SK-N-SH treated with all-trans-retinoic acid at 6 μM for 48 hours (cell line): ENCODE data around the gene WDR20.

Experiments
- ATAC-seq: fragments of 200-7000 bp; cut with Tn5 transposase; 3 replicates; pipeline ENCODE4 v1.9.1; 2020; ENCODE audit warnings: mild to moderate bottlenecking, moderate library complexity
- ARNTL ChIP-seq: fragments of 450-650 bp; formaldehyde crosslinking; IDR thresholded peaks from 2 replicates; pipeline ENCODE4 v1.5.0; 2020; ENCODE audit warnings: low read depth, mild to moderate bottlenecking, moderate library complexity, borderline replicate concordance
- BACH2 ChIP-seq: fragments of 250-450 bp; sonication (Bioruptor Pico); IDR thresholded peaks from 2 replicates; pipeline ENCODE4 v1.9.0; 2021; ENCODE audit warnings: mild to moderate bottlenecking, borderline replicate concordance
- CREB5 ChIP-seq: fragments of 250-450 bp; sonication (Bioruptor Pico); IDR thresholded peaks from 2 replicates; pipeline ENCODE4 v1.5.1; 2020; ENCODE audit warnings: low read depth, mild to moderate bottlenecking, moderate library complexity
- CSDC2 ChIP-seq: fragments of 250-450 bp; sonication (Bioruptor Pico); IDR thresholded peaks from 2 replicates; pipeline ENCODE4 v1.5.0; 2020; ENCODE audit warnings: mild to moderate bottlenecking, moderate library complexity
- CSRNP3 ChIP-seq: fragments of 250-450 bp; sonication (Bioruptor Pico); IDR thresholded peaks from 2 replicates; pipeline ENCODE4 v1.5.1; 2021; ENCODE audit warnings: mild to moderate bottlenecking, moderate library complexity
- ESRRG ChIP-seq: fragments of 250-450 bp; sonication (Bioruptor Pico); IDR thresholded peaks from 2 replicates; pipeline ENCODE4 v1.6.1; 2021; ENCODE audit warnings: mild to moderate bottlenecking
- GLIS3 ChIP-seq: fragments of 250-450 bp; sonication (Bioruptor Pico); IDR thresholded peaks from 2 replicates; pipeline ENCODE4 v1.5.0; 2020; ENCODE audit warnings: mild to moderate bottlenecking, moderate library complexity
- ISL1 ChIP-seq: fragments of 250-450 bp; sonication (Bioruptor Pico); IDR thresholded peaks from 2 replicates; pipeline ENCODE4 v2.1.2; 2022; ENCODE audit warnings: mild to moderate bottlenecking, moderate library complexity
- PATZ1 ChIP-seq: fragments of 250-450 bp; sonication (Bioruptor Pico); IDR thresholded peaks from 2 replicates; pipeline ENCODE4 v1.8.0; 2020; ENCODE audit warnings: mild to moderate bottlenecking, moderate library complexity, borderline replicate concordance
- POU6F1 ChIP-seq: fragments of 250-450 bp; sonication (Bioruptor Pico); IDR thresholded peaks from 2 replicates; pipeline ENCODE4 v1.8.0; 2021; ENCODE audit warnings: low read depth, mild to moderate bottlenecking, moderate library complexity, borderline replicate concordance
- PPARA ChIP-seq: fragments of 250-450 bp; sonication (Bioruptor Pico); IDR thresholded peaks from 2 replicates; pipeline ENCODE4 v1.5.0; 2020; ENCODE audit warnings: mild to moderate bottlenecking, borderline replicate concordance
- RARB ChIP-seq: fragments of 250-450 bp; sonication (Bioruptor Pico); IDR thresholded peaks from 2 replicates; pipeline ENCODE4 v1.8.0; 2021; ENCODE audit warnings: mild to moderate bottlenecking, moderate library complexity
- SNAI2 ChIP-seq: fragments of 250-450 bp; sonication (Bioruptor Pico); IDR thresholded peaks from 2 replicates; pipeline ENCODE4 v1.5.0; 2020; ENCODE audit warnings: mild to moderate bottlenecking, moderate library complexity
- TCF4 ChIP-seq: fragments of 250-450 bp; sonication (Bioruptor Pico); IDR thresholded peaks from 2 replicates; pipeline ENCODE4 v1.8.0; 2021; ENCODE audit warnings: mild to moderate bottlenecking, moderate library complexity, borderline replicate concordance
- TOX ChIP-seq: fragments of 250-450 bp; sonication (Bioruptor Pico); IDR thresholded peaks from 2 replicates; pipeline ENCODE4 v1.8.0; 2021; ENCODE audit warnings: mild to moderate bottlenecking, moderate library complexity, borderline replicate concordance
- TSHZ2 ChIP-seq: fragments of 250-450 bp; sonication (Bioruptor Pico); IDR thresholded peaks from 2 replicates; pipeline ENCODE4 v1.5.0; 2020; ENCODE audit warnings: mild to moderate bottlenecking, moderate library complexity
- ZC3H10 ChIP-seq: fragments of 250-450 bp; sonication (Bioruptor Pico); IDR thresholded peaks from 2 replicates; pipeline ENCODE4 v1.5.1; 2021; ENCODE audit warnings: mild to moderate bottlenecking, moderate library complexity
- ZFP3 ChIP-seq: fragments of 250-450 bp; sonication (Bioruptor Pico); IDR thresholded peaks from 2 replicates; pipeline ENCODE4 v1.5.0; 2020; ENCODE audit warnings: mild to moderate bottlenecking, moderate library complexity
- ZFP30 ChIP-seq: fragments of 450-650 bp; formaldehyde crosslinking; IDR thresholded peaks from 2 replicates; pipeline ENCODE4 v1.5.0; 2022; ENCODE audit warnings: mild to moderate bottlenecking, moderate library complexity
- ZNF565 ChIP-seq: fragments of 450-650 bp; formaldehyde crosslinking; conservative IDR thresholded peaks from 2 replicates; pipeline ENCODE4 v1.5.0; 2020; ENCODE audit warnings: low read depth, mild to moderate bottlenecking, moderate library complexity
- ZNF70 ChIP-seq: fragments of 450-650 bp; formaldehyde crosslinking; IDR thresholded peaks from 2 replicates; pipeline ENCODE4 v1.5.0; 2020; ENCODE audit warnings: mild to moderate bottlenecking, moderate library complexity
- ZNF8 ChIP-seq: fragments of 450-650 bp; formaldehyde crosslinking; IDR thresholded peaks from 2 replicates; pipeline ENCODE4 v1.5.0; 2020; ENCODE audit warnings: mild to moderate bottlenecking, moderate library complexity

Gene WDR20

GRCh38 chr14:102217399-102217798, 77.7 kb downstream of the WDR20 start:
- no peak for ATAC-seq

GRCh38 chr14:102217987-102218421, 78.3 kb downstream of the WDR20 start:
- TF ChIP-seq CSRNP3 (CRISPR knock-in tag) (no peak), CREB5 (CRISPR knock-in tag) (no peak), RARB (CRISPR knock-in tag) (no peak), TCF4 (CRISPR knock-in tag) (no peak), ZC3H10 (CRISPR knock-in tag) (no peak), TSHZ2 (CRISPR knock-in tag) (no peak), PPARA (no peak), BACH2 (no peak), ZNF70 (CRISPR knock-in tag) (no peak), GLIS3 (CRISPR knock-in tag) (no peak), POU6F1 (CRISPR knock-in tag) (no peak), ISL1 (no peak), ZNF565 (CRISPR knock-in tag) (no peak), ZFP30 (CRISPR knock-in tag) (no peak)

More at GRCh38 chr14:102217399-102217798, 77.7 kb downstream of the WDR20 start:
- TF ChIP-seq ZC3H10 (CRISPR knock-in tag), result no peak

GRCh38 chr14:102218688-102219087, 79.0 kb downstream of the WDR20 start:
- ATAC-seq, result no peak
- no peak for TF ChIP-seq SNAI2 (CRISPR knock-in tag)
- no peak for TF ChIP-seq RARB (CRISPR knock-in tag)
- TF ChIP-seq ESRRG (CRISPR knock-in tag), result no peak
- no peak for TF ChIP-seq ZNF70 (CRISPR knock-in tag)
- no peak for TF ChIP-seq TSHZ2 (CRISPR knock-in tag)
- TF ChIP-seq ARNTL (CRISPR knock-in tag), result no peak
- no peak for TF ChIP-seq PPARA
- no peak for TF ChIP-seq BACH2
- no peak for TF ChIP-seq POU6F1 (CRISPR knock-in tag)
- TF ChIP-seq ZNF8 (CRISPR knock-in tag), result no peak
- TF ChIP-seq ZFP30 (CRISPR knock-in tag), result no peak
- TF ChIP-seq PATZ1 (CRISPR knock-in tag), result no peak
- no peak for TF ChIP-seq CSDC2 (CRISPR knock-in tag)
- TF ChIP-seq ZFP3, result no peak
- no peak for TF ChIP-seq TOX (CRISPR knock-in tag)
- no peak for TF ChIP-seq GLIS3 (CRISPR knock-in tag)
- TF ChIP-seq CREB5 (CRISPR knock-in tag), result no peak

More at GRCh38 chr14:102217987-102218421, 78.3 kb downstream of the WDR20 start:
- no peak for ATAC-seq
